PC-3 (cell line): Measurements from ENCODE around the gene PRDM5. TPM values are rescaled to one million over a fixed set of nuclear protein-coding genes. Genes with fewer than 3 reads are reported as not detected.

Experiments used
- ATAC-seq: fragments of 200-7000 bp; cut with Tn5 transposase; 2 replicates; pipeline ENCODE4 v1.9.1; 2020; ENCODE audit warnings: mild to moderate bottlenecking, moderate library complexity
- BruUV-seq: library from RNA; stranded (reverse); fragments of 400-500 nt; replicated peaks from 2 replicates; lab custom pipeline; 2021; lab: Mats Ljungman, UMichigan
- CTCF ChIA-PET: fragments of 300-600 bp; sonication (Branson Sonifier 250); formaldehyde crosslinking; loops from one replicate; lab custom pipeline; 2022; ENCODE audit warnings: antibody characterized with exemption; lab: Charles Lee
- POLR2A ChIA-PET: fragments of 300-600 bp; sonication (Branson Sonifier 250); formaldehyde crosslinking; loops from one replicate; lab custom pipeline; 2022; ENCODE audit warnings: antibody characterized with exemption; ENCODE audit not compliant: unreplicated experiment; lab: Charles Lee
- DNase-seq: peaks from one replicate; pipeline ENCODE4 v3.0.0-alpha.2; 2015
- H2AFZ ChIP-seq: fragments of 300-600 bp; sonication (generic); 2 replicates; pipeline ENCODE4 v1.6.0; 2016; ENCODE audit warnings: antibody characterized with exemption, low read length
- H3F3A ChIP-seq: fragments of 300-600 bp; sonication (generic); one replicate; pipeline ENCODE4 v1.6.0; 2017; ENCODE audit warnings: antibody characterized with exemption, low read length, control low read depth, mild to moderate bottlenecking; ENCODE audit not compliant: unreplicated experiment
- H3K27ac ChIP-seq: fragments of 300-600 bp; sonication (generic); 2 replicates; pipeline ENCODE4 v1.5.1; 2016; ENCODE audit warnings: mild to moderate bottlenecking, low read length
- H3K27me3 ChIP-seq: fragments of 300-600 bp; sonication (generic); 2 replicates; pipeline ENCODE4 v1.6.1; 2016; ENCODE audit warnings: low read length, mixed read lengths
- H3K36me3 ChIP-seq: fragments of 300-600 bp; sonication (generic); 2 replicates; pipeline ENCODE4 v1.6.1; 2016; ENCODE audit warnings: low read depth, mixed run types, low read length, mixed read lengths
- H3K4me1 ChIP-seq: fragments of 300-600 bp; sonication (generic); 2 replicates; pipeline ENCODE4 v1.5.1; 2016; ENCODE audit warnings: low read length; ENCODE audit not compliant: insufficient read depth
- H3K4me2 ChIP-seq: fragments of 300-600 bp; sonication (generic); 2 replicates; pipeline ENCODE4 v1.6.0; 2016; ENCODE audit warnings: low read length
- H3K4me3 ChIP-seq: fragments of 300-600 bp; sonication (generic); 2 replicates; pipeline ENCODE4 v1.5.1; 2016; ENCODE audit warnings: mild to moderate bottlenecking, low read length, mixed read lengths
- H3K79me2 ChIP-seq: fragments of 300-600 bp; sonication (generic); 2 replicates; pipeline ENCODE4 v1.6.1; 2017; ENCODE audit warnings: low read length, mixed read lengths
- H3K9ac ChIP-seq: fragments of 300-600 bp; sonication (generic); 2 replicates; pipeline ENCODE4 v1.6.0; 2016; ENCODE audit warnings: mild to moderate bottlenecking, low read length
- H3K9me2 ChIP-seq: fragments of 300-600 bp; sonication (generic); replicated peaks from 2 replicates; pipeline ENCODE4 v1.6.1; 2016; ENCODE audit warnings: mixed run types, low read length, mixed read lengths
- H3K9me3 ChIP-seq: fragments of 300-600 bp; sonication (generic); 2 replicates; pipeline ENCODE4 v1.6.1; 2016; ENCODE audit warnings: low read length, mixed read lengths
- H4K20me1 ChIP-seq: fragments of 300-600 bp; sonication (generic); 2 replicates; pipeline ENCODE4 v1.6.1; 2016; ENCODE audit warnings: low read length, mixed read lengths
- EZH2 ChIP-seq: fragments of 300-600 bp; sonication (generic); IDR thresholded peaks from one replicate; pipeline ENCODE4 v1.6.1; 2017; ENCODE audit warnings: antibody characterized with exemption, mild to moderate bottlenecking, low read length; ENCODE audit not compliant: unreplicated experiment
- EZH2phosphoT487 ChIP-seq: fragments of 300-600 bp; sonication (generic); IDR thresholded peaks from 2 replicates; pipeline ENCODE4 v1.6.1; 2018; ENCODE audit warnings: mild to moderate bottlenecking, antibody characterized with exemption, low read length, borderline replicate concordance
- intact Hi-C: fragments of 100-400 bp; cut with micrococcal nuclease; formaldehyde crosslinking; loops from 2 replicates; pipeline ENCODE4 v1.9.0; 2023
- total RNA-seq: library from RNA; depleted of rRNA; stranded (reverse); fragments of >200 nt; gene quantifications from 2 replicates; pipeline ENCODE4 v1.2.3, GENCODE V29; 2014
- TF ChIP-seq, protein P1 (sequence below): fragments of 300-600 bp; sonication (generic); conservative IDR thresholded peaks from 2 replicates; pipeline ENCODE4 v1.5.1; 2017; ENCODE audit warnings: antibody characterized with exemption, low read depth, mild to moderate bottlenecking, low read length

Gene PRDM5
- total RNA-seq, 1 experiment from 2014 or later, result 2.4 TPM

DNA sequence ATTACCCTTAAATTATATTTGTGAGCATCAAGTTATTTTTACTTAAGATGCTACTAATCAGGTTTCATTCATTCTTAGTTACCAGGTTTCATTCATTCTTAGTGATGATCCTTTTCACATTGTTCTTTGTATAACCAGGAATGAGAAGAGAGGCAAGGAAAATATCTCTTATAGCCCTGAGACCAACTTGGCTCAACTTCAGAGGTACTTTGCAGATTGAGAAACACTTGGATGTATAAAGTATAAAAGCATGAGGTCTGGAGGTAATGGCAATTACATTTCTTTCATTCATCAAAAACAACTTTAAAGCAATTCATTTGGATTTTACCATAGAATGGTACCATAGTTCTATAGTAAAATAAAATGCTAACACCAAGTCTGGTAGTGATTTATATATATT, 231.0 kb downstream of the PRDM5 start:
- TF ChIP-seq EZH2, result no peak
- no peak for TF ChIP-seq EZH2phosphoT487
- TF ChIP-seq, protein P1, sequence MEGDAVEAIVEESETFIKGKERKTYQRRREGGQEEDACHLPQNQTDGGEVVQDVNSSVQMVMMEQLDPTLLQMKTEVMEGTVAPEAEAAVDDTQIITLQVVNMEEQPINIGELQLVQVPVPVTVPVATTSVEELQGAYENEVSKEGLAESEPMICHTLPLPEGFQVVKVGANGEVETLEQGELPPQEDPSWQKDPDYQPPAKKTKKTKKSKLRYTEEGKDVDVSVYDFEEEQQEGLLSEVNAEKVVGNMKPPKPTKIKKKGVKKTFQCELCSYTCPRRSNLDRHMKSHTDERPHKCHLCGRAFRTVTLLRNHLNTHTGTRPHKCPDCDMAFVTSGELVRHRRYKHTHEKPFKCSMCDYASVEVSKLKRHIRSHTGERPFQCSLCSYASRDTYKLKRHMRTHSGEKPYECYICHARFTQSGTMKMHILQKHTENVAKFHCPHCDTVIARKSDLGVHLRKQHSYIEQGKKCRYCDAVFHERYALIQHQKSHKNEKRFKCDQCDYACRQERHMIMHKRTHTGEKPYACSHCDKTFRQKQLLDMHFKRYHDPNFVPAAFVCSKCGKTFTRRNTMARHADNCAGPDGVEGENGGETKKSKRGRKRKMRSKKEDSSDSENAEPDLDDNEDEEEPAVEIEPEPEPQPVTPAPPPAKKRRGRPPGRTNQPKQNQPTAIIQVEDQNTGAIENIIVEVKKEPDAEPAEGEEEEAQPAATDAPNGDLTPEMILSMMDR, result no peak
- no peaks in the 10 kb centered on the region for H3F3A ChIP-seq
- H4K20me1 ChIP-seq, result no peaks in the 10 kb centered on the region
- no peaks in the 10 kb centered on the region for H3K27me3 ChIP-seq
- peaks cover 21% of the 10 kb centered on the region for H3K4me1 ChIP-seq
- no peaks in the 10 kb centered on the region for H3K9me3 ChIP-seq
- H3K36me3 ChIP-seq, result no peaks in the 10 kb centered on the region
- H3K79me2 ChIP-seq, result no peaks in the 10 kb centered on the region
- no peak overlapping the region for H3K9ac ChIP-seq
- BruUV-seq, result no TSS peak
- no peak overlapping the region for H3K4me2 ChIP-seq
- no peak overlapping the region for H2AFZ ChIP-seq
- intact Hi-C loops, result no loop called here
- POLR2A ChIA-PET, result no interaction called here
- H3K4me3 ChIP-seq, result no peak overlapping the region
- no peak overlapping the region for H3K27ac ChIP-seq
- DNase-seq, result no peak
- CTCF ChIA-PET, result no interaction called here
- no peaks in the 10 kb centered on the region for H3K9me2 ChIP-seq
- ATAC-seq, result no peak

DNA sequence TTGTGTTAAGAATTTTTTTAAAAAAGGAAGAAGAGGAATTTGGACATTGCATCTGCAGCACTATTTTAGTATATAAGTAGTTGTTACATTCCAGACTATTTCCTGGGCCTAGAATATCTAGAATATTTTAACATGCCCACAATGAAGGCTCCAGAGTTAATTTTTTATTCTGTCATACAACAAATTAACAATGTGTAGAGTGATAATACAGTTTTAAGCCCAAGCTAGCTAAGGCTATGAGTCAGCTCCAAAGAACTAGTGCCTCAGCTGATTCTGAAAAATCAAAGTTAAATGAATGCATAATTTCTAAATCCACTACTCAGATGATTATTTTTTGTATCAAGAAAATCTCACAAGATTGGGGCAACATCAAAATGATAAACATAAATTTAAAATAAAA, 231.4 kb downstream of the PRDM5 start:
- Histone ChIP-seq H3K9ac (no peak overlapping the region), H3K79me2 (no peaks in the 10 kb centered on the region), H2AFZ (no peak overlapping the region), H3F3A (no peaks in the 10 kb centered on the region), H4K20me1 (no peaks in the 10 kb centered on the region), H3K36me3 (no peaks in the 10 kb centered on the region), H3K9me2 (no peaks in the 10 kb centered on the region), H3K4me1 (peaks cover 21% of the 10 kb centered on the region), H3K9me3 (no peaks in the 10 kb centered on the region), H3K27me3 (no peaks in the 10 kb centered on the region), H3K4me2 (no peak overlapping the region), H3K27ac (no peak overlapping the region), H3K4me3 (no peak overlapping the region)
- CTCF ChIA-PET, result no interaction called here
- BruUV-seq, result no TSS peak
- no peak for DNase-seq
- intact Hi-C loops, result no loop called here
- TF ChIP-seq, protein P1, result no peak
- TF ChIP-seq EZH2, result no peak
- no peak for TF ChIP-seq EZH2phosphoT487
- ATAC-seq, result no peak
- POLR2A ChIA-PET, result no interaction called here

DNA sequence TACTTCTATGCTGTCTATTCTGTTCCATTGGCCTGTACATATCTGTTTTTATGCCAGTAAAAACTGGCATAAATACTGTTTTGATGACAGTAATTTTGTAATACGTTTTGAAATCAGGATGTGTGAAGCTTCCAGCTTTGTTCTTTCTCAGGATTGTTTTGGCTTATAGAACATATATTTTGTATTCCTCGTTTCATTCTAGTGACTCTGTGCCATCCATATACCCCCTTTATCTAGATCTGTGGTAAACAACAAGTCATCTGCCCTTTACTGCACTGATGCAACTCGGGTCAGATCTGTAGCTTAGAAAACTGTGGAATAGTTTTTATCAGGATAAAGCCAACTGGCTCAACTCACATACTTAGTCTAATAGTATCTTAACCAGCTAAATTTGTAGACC, 233.7 kb downstream of the PRDM5 start:
- POLR2A ChIA-PET, result no interaction called here
- intact Hi-C loops, result no loop called here

More for the DNA sequence above, 233.7 kb downstream of the PRDM5 start:
- ATAC-seq, result no peak
- no peak for DNase-seq
- BruUV-seq, result no TSS peak
- Histone ChIP-seq H3K9me3 (no peaks in the 10 kb centered on the region), H3F3A (no peaks in the 10 kb centered on the region), H4K20me1 (no peaks in the 10 kb centered on the region), H3K27ac (no peak overlapping the region), H3K4me1 (peaks cover 5% of the 10 kb centered on the region), H3K9me2 (no peaks in the 10 kb centered on the region), H3K36me3 (no peaks in the 10 kb centered on the region), H3K79me2 (no peaks in the 10 kb centered on the region), H3K9ac (no peak overlapping the region), H2AFZ (no peak overlapping the region), H3K4me3 (no peak overlapping the region), H3K27me3 (no peaks in the 10 kb centered on the region), H3K4me2 (no peak overlapping the region)
- TF ChIP-seq EZH2, result no peak
- TF ChIP-seq EZH2phosphoT487, result no peak
- TF ChIP-seq, protein P1, result no peak
- CTCF ChIA-PET, result no interaction called here
